Psoas muscle (tissue), 8 donors: Measurements from ENCODE around the gene BBX. TPM values are rescaled to one million over a fixed set of nuclear protein-coding genes. Genes with fewer than 3 reads are reported as not detected.

Experiments
- ATAC-seq, 4 donors: fragments of 200-7000 bp; cut with Tn5 transposase; one replicate each; pipeline ENCODE4 v1.9.1; 2020; ENCODE audit warnings: moderate library complexity in 3 of 4, mild to moderate bottlenecking in 2 of 4
- DNase-seq, 2 donors: peaks; one replicate each; pipeline ENCODE4 v3.0.0-alpha.2; 2020
- H3K27ac ChIP-seq: fragments of 200-600 bp; one replicate; pipeline ENCODE4 v1.8.0; 2022
- H3K27me3 ChIP-seq, 3 donors: fragments of 200-600 bp in 1 of 3; one replicate each; pipeline versions ENCODE4 v1.6.1 to v1.8.0; 2013 to 2022; ENCODE audit warnings: low read length in 2 of 3, mild to moderate bottlenecking in 2 of 3, moderate library complexity in 1 of 3; ENCODE audit not compliant: insufficient read depth in 3 of 3
- H3K36me3 ChIP-seq, 2 donors: fragments of 200-600 bp in 1 of 2; one replicate each; pipeline versions ENCODE4 v1.6.1 to v1.8.0; 2013 to 2022; ENCODE audit warnings: low read depth in 1 of 2, mild to moderate bottlenecking in 1 of 2, moderate library complexity in 1 of 2; ENCODE audit not compliant: insufficient read depth in 1 of 2
- H3K4me1 ChIP-seq: fragments of 200-600 bp; one replicate; pipeline ENCODE4 v1.8.0; 2022
- H3K4me3 ChIP-seq: fragments of 200-600 bp; one replicate; pipeline ENCODE4 v1.8.0; 2022; ENCODE audit warnings: mild to moderate bottlenecking
- H3K9me3 ChIP-seq: fragments of 200-600 bp; one replicate; pipeline ENCODE4 v1.8.0; 2022
- CTCF ChIP-seq: fragments of 200-600 bp; IDR thresholded peaks from one replicate; pipeline ENCODE4 v1.8.0; 2022; ENCODE audit warnings: antibody characterized with exemption
- WGBS, 3 donors: extraction: QIAGEN DNeasy Blood & Tissue Kit; methylation state at CpG; one replicate each; pipeline versions ENCODE4 v1.1.6 to v1.1.7; 2013; 5-methylcytosine and 5-hydroxymethylcytosine counted together
- intact Hi-C, 2 donors: fragments of 100-400 bp; cut with DNase I; formaldehyde crosslinking; loops; one replicate each; pipeline versions ENCODE4 v1.11.0 to v1.14.2; 2022
- polyA plus RNA-seq, 3 donors: library from polyadenylated mRNA; stranded (reverse); fragments of 200-250 nt; gene quantifications; one replicate each; pipeline ENCODE4 v1.2.3, GENCODE V29; 2013
- total RNA-seq, 4 donors: library from RNA; stranded (reverse); fragmentation: NEBNext Ultra II Directional in 2 of 4; extraction: Animal tissue kit (Norgen Biotek cat#: 25700) in 2 of 4; gene quantifications; one replicate each; pipeline versions ENCODE4 v1.2.1 to v1.2.4, GENCODE V29; 2021 to 2023
- donor health status: healthy with polysubstance abuse.
- donor health status: DM: no; HTN: no; CAD: no; lungs with moderate emphysema.
- donor health status: Bipolar disorder and iron deficiency.
- donor health status: healthy.
- donor health status: DM: yes; HTN: yes; CAD: no.
- donor health status: DM: no; HTN: no; CAD: no.
- donor health status: DM: no; HTN: no; CAD: no.
- donor health status: DM: yes; HTN: yes; CAD: no.

Gene BBX
- total and polyA plus RNA-seq, 7 donors, result 2.2 to 30.4 (median 16.2) TPM

- no peak overlapping the region for H3K27ac ChIP-seq
- DNase-seq (no peak), ATAC-seq (no peak)
- TF ChIP-seq CTCF, result no peak
- intact Hi-C loops, result no loop called here
- H3K27me3 ChIP-seq, result no peaks in the 10 kb centered on the region
- H3K4me1 ChIP-seq, result peaks cover 4% of the 10 kb centered on the region
- 14 to 33% (median 18%) methylated on average over 1 of the region's 1 CpG for WGBS, 3 donors
- H3K4me3 ChIP-seq, result no peak overlapping the region
- no peaks in the 10 kb centered on the region for H3K36me3 ChIP-seq
- H3K9me3 ChIP-seq, result no peaks in the 10 kb centered on the region
These were observed 65.5 kb downstream of the BBX start for GRCh38 chr3:107588217-107588616.

- H3K27me3 ChIP-seq, result no peaks in the 10 kb centered on the region
- no peaks in the 10 kb centered on the region for H3K36me3 ChIP-seq
- intact Hi-C loops, result no loop called here
- no peak for TF ChIP-seq CTCF
- DNase-seq (no peak), ATAC-seq (no peak)
- no peaks in the 10 kb centered on the region for H3K9me3 ChIP-seq
- no peak overlapping the region for H3K27ac ChIP-seq
- peaks cover 9% of the 10 kb centered on the region for H3K4me1 ChIP-seq
- WGBS, 3 donors, result 16 to 37% (median 35%) methylated on average over 1 of the region's 1 CpG
- no peak overlapping the region for H3K4me3 ChIP-seq
These were observed 66.7 kb downstream of the BBX start for GRCh38 chr3:107589454-107589853.

GRCh38 chr3:107590786-107591185 lies 68.0 kb downstream of the BBX start:
- Histone ChIP-seq H3K27ac (no peak overlapping the region), H3K4me1 (peaks cover 8% of the 10 kb centered on the region), H3K9me3 (no peaks in the 10 kb centered on the region), H3K36me3 (no peaks in the 10 kb centered on the region), H3K27me3 (no peaks in the 10 kb centered on the region), H3K4me3 (no peak overlapping the region)
- DNase-seq (no peak), ATAC-seq (no peak)
- intact Hi-C loops, result no loop called here
- WGBS, 3 donors, result 59 to 71% (median 65%) methylated on average over 1 of the region's 1 CpG
- no peak for TF ChIP-seq CTCF

- Histone ChIP-seq H3K27ac (no peak overlapping the region), H3K27me3 (no peaks in the 10 kb centered on the region), H3K36me3 (no peaks in the 10 kb centered on the region), H3K4me3 (no peak overlapping the region), H3K9me3 (no peaks in the 10 kb centered on the region), H3K4me1 (peaks cover 5% of the 10 kb centered on the region)
- ATAC-seq (no peak), DNase-seq (no peak)
- WGBS, 3 donors, result 92 to 96% (median 95%) methylated on average over 5 of the region's 5 CpGs
- intact Hi-C loops, result no loop called here
- TF ChIP-seq CTCF, result no peak
These were observed 69.3 kb downstream of the BBX start for GRCh38 chr3:107592073-107592472.

GRCh38 chr3:107594870-107595269 lies 72.1 kb downstream of the BBX start:
- Histone ChIP-seq H3K27me3 (no peaks in the 10 kb centered on the region), H3K27ac (no peak overlapping the region), H3K9me3 (no peaks in the 10 kb centered on the region), H3K4me1 (peaks cover 19% of the 10 kb centered on the region), H3K4me3 (no peak overlapping the region), H3K36me3 (no peaks in the 10 kb centered on the region)
- DNase-seq (no peak), ATAC-seq (no peak)
- 68 to 76% (median 70%) methylated on average over 3 of the region's 3 CpGs for WGBS, 3 donors
- intact Hi-C loops, result no loop called here
- no peak for TF ChIP-seq CTCF
